HL-60/S4 treated with phorbol 12-myristate 13-acetate at 8.2 ng/mL for 4 days and 3 days (cell line): ENCODE measurements around the gene PCK1.

Experiments used
- in situ Hi-C: fragments of 300-500 bp; cut with MboI; formaldehyde crosslinking; loops from 2 replicates; pipeline ENCODE4 v1.15.0; 2022; ENCODE audit warnings: low sequenced_read_pairs

PCK1 gene

GRCh38 chr20:57536120-57536708 lies 24.7 kb upstream of the PCK1 start:
- in situ Hi-C loops = no loop called here

- in situ Hi-C loops = no loop called here
These were observed 23.9 kb upstream of the PCK1 start for GRCh38 chr20:57536771-57537724.

GRCh38 chr20:57537822-57538221 lies 23.1 kb upstream of the PCK1 start:
- in situ Hi-C loops = no loop called here

GRCh38 chr20:57539889-57540288 lies 21.0 kb upstream of the PCK1 start:
- in situ Hi-C loops = no loop called here

GRCh38 chr20:57540890-57541580 lies 19.9 kb upstream of the PCK1 start:
- in situ Hi-C loops = no loop called here

GRCh38 chr20:57543754-57544153 lies 17.2 kb upstream of the PCK1 start:
- in situ Hi-C loops = no loop called here

GRCh38 chr20:57544838-57545564 lies 15.9 kb upstream of the PCK1 start:
- in situ Hi-C loops = no loop called here

GRCh38 chr20:57545927-57546662 lies 14.8 kb upstream of the PCK1 start:
- in situ Hi-C loops = no loop called here

- in situ Hi-C loops = no loop called here
These were observed 13.8 kb upstream of the PCK1 start for GRCh38 chr20:57546956-57547649.

GRCh38 chr20:57548177-57549058 lies 12.5 kb upstream of the PCK1 start:
- in situ Hi-C loops = no loop called here

GRCh38 chr20:57552471-57552870 lies 8.4 kb upstream of the PCK1 start:
- in situ Hi-C loops = no loop called here

GRCh38 chr20:57553376-57554018 lies 7.4 kb upstream of the PCK1 start:
- in situ Hi-C loops = no loop called here

- in situ Hi-C loops = no loop called here
These were observed 5.3 kb upstream of the PCK1 start for GRCh38 chr20:57555457-57556184.

- in situ Hi-C loops = no loop called here
These were observed 4.0 kb upstream of the PCK1 start for GRCh38 chr20:57556980-57557274.

- in situ Hi-C loops = no loop called here
These were observed 2.8 kb upstream of the PCK1 start for GRCh38 chr20:57557926-57558613.

- in situ Hi-C loops = no loop called here
These were observed 2.2 kb upstream of the PCK1 start for GRCh38 chr20:57558614-57559288.

GRCh38 chr20:57559289-57559634 lies 1.6 kb upstream of the PCK1 start:
- in situ Hi-C loops = no loop called here
